Sigmoid colon (tissue), 7 donors: ENCODE results near the gene PAK2. TPM values are rescaled to one million over a fixed set of nuclear protein-coding genes. Genes with fewer than 3 reads are reported as not detected.
"Not testable (repeated sequence)": the region's sequence is repeated elsewhere in the genome, so short reads cannot be mapped to it uniquely, and the experiment has no call there.

Experiments used
- DNase-seq: peaks from one replicate; pipeline ENCODE4 v3.0.0-alpha.2; 2019
- H3K27ac ChIP-seq, 4 donors: fragments of 200-600 bp; sonication (generic); one replicate each; pipeline ENCODE4 v1.5.1; 2016 to 2019; ENCODE audit warnings: mild to moderate bottlenecking in 1 of 4
- H3K27me3 ChIP-seq, 3 donors: fragments of 200-600 bp; sonication (generic); one replicate each; pipeline ENCODE4 v1.5.1; 2019; ENCODE audit warnings: mild to moderate bottlenecking in 1 of 3
- H3K36me3 ChIP-seq, 4 donors: fragments of 200-600 bp; sonication (generic); one replicate each; pipeline ENCODE4 v1.5.1; 2016 to 2019
- H3K4me1 ChIP-seq, 4 donors: fragments of 200-600 bp; sonication (generic); one replicate each; pipeline ENCODE4 v1.5.1; 2017 to 2019
- H3K4me3 ChIP-seq, 4 donors: fragments of 200-600 bp; sonication (generic); one replicate each; pipeline ENCODE4 v1.5.1; 2017 to 2019; ENCODE audit warnings: mild to moderate bottlenecking in 2 of 4, moderate library complexity in 1 of 4
- H3K9me3 ChIP-seq, 4 donors: fragments of 200-600 bp in 3 of 4; sonication (generic) in 3 of 4; one replicate each; pipeline versions ENCODE4 v1.5.1 to v1.6.1; 2013 to 2019
- EP300 ChIP-seq, 4 donors: sonication (generic); formaldehyde crosslinking; IDR thresholded peaks; one replicate each; pipeline ENCODE4 v1.6.1; 2017; ENCODE audit warnings: antibody characterized with exemption in 4 of 4
- POLR2A ChIP-seq, 2 donors: fragments of 450-650 bp; IDR thresholded peaks; one replicate each; pipeline ENCODE4 v1.6.1; 2016; ENCODE audit warnings: antibody characterized with exemption in 2 of 2, mild to moderate bottlenecking in 2 of 2, moderate library complexity in 2 of 2
- POLR2AphosphoS5 ChIP-seq, 4 donors: sonication (generic); formaldehyde crosslinking; IDR thresholded peaks; one replicate each; pipeline ENCODE4 v1.6.1; 2017; ENCODE audit warnings: antibody characterized with exemption in 4 of 4
- WGBS, 2 donors: extraction: QIAGEN DNeasy Blood & Tissue Kit; methylation state at CpG; one replicate each; pipeline ENCODE4 v1.1.7; 2013; 5-methylcytosine and 5-hydroxymethylcytosine counted together
- intact Hi-C: fragments of 100-400 bp; cut with DNase I; formaldehyde crosslinking; loops from one replicate; pipeline ENCODE4 v1.15.1; 2023
- polyA plus RNA-seq, 3 donors: library from polyadenylated mRNA; stranded (reverse); fragments of 200-250 nt; gene quantifications; one replicate each; pipeline ENCODE4 v1.2.3, GENCODE V29; 2013
- total RNA-seq, 4 donors: library from RNA; depleted of rRNA; stranded (reverse); fragments of >200 nt; gene quantifications; one replicate each; pipeline ENCODE4 v1.1.0, GENCODE V29; 2016
- TF ChIP-seq, protein P1 (sequence below), 4 experiments: fragments of 450-650 bp in 3 of 4; fragments of 200-600 bp in 1 of 4; IDR thresholded peaks; one replicate each; pipeline ENCODE4 v1.5.1; 2016 to 2019; ENCODE audit warnings: antibody characterized with exemption in 4 of 4, mild to moderate bottlenecking in 3 of 4, moderate library complexity in 2 of 4
- donor health status: healthy with polysubstance abuse.
- donor health status: Bipolar disorder and iron deficiency.
- donor health status: healthy.

Gene PAK2
- total and polyA plus RNA-seq, 7 donors = 22.8 to 44.6 (median 35.5) TPM

DNA sequence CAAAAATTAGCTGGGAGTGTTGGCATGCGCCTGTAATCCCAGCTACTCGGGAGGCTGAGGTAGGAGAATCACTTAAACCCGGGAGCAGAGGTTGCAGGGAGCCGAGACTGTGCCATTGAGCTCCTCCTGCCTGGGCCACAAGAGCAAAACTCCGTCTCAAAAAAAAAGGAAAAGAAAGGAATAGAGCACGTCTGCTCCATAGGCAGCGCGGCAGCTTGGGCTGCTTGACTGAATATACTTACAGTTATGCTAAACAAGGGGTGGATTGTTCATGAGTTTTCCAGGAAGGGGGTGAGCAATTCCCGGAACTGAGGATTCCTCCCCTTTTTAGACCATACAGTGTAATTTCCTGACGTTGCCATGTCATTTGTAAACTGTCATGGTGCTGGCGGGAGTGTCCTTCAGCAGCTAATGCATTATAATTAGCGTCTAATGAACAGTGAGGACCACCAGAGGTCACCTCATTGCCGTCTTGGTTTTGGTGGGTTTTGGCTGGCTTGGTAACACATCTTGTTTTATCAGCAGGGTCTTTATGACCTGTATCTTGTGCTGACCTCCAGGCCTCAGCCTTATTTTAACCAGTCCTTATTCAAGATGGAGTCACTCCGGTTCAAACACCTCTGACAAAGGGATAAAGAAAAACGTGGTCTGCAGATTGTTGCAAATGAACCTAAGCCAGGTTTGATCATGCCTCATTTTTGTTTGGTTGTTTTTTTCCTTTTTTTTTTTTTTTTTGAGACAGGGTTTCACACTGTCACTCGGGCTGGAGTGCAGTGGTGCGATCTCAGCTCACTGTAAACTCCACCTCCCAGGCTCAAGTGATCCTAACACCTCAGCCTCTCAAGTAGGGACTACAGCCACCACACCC lies 103.1 kb downstream of the PAK2 start:
- Histone ChIP-seq H3K9me3 (no peaks in the 10 kb centered on the region), H3K27ac (no peak overlapping the region), H3K27me3 (no peaks in the 10 kb centered on the region), H3K4me1 (no peaks in the 10 kb centered on the region), H3K4me3 (no peak overlapping the region), H3K36me3 (no peaks in the 10 kb centered on the region)
- TF ChIP-seq, protein P1, sequence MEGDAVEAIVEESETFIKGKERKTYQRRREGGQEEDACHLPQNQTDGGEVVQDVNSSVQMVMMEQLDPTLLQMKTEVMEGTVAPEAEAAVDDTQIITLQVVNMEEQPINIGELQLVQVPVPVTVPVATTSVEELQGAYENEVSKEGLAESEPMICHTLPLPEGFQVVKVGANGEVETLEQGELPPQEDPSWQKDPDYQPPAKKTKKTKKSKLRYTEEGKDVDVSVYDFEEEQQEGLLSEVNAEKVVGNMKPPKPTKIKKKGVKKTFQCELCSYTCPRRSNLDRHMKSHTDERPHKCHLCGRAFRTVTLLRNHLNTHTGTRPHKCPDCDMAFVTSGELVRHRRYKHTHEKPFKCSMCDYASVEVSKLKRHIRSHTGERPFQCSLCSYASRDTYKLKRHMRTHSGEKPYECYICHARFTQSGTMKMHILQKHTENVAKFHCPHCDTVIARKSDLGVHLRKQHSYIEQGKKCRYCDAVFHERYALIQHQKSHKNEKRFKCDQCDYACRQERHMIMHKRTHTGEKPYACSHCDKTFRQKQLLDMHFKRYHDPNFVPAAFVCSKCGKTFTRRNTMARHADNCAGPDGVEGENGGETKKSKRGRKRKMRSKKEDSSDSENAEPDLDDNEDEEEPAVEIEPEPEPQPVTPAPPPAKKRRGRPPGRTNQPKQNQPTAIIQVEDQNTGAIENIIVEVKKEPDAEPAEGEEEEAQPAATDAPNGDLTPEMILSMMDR (IDR thresholded peaks at IDR 0.05) = no peak
- TF ChIP-seq POLR2AphosphoS5 (IDR thresholded peaks at IDR 0.05) = no peak
- TF ChIP-seq POLR2A (IDR thresholded peaks at IDR 0.05) = no peak
- no peak for TF ChIP-seq EP300 (IDR thresholded peaks at IDR 0.05)
- 77 to 81% methylated on average over 17 of the region's 17 CpGs for WGBS, 2 donors
- intact Hi-C loops = no loop called here
- no peak for DNase-seq

DNA sequence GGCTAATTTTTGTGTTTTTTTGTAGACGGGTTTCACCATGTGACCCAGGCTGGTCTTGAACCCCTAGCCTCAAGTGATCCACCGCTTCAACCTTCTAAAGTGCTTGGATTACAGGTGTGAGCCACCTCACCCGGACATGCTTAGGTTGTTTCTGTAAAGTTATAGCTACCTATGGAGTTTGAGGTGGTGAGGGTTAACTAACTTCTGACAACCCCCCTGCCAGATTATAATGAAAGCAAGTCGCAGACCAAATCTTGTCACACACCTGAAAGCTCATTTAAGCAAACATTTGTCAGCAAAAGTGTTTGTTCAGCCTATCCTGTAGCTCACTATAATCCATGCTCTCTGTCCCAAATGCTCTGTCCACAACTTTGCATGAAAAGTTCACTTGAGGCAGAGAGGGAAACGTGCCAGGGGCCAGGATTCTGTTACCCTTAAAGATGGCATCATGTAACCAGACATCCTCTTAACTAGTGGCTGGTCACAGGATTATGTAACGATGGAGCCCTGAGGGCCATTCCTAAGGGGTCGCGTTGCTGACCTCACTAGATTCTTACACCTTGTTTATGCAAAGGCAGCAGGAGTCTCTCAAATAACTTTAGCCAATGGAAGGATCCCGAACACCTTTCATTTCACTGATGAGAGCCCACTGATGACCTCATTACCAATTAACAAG lies 103.9 kb downstream of the PAK2 start:
- no peaks in the 10 kb centered on the region for H3K36me3 ChIP-seq
- 82 to 88% methylated on average over 9 of the region's 9 CpGs for WGBS, 2 donors
- intact Hi-C loops = no loop called here
- no peak for DNase-seq
- no peaks in the 10 kb centered on the region for H3K4me1 ChIP-seq
- no peak overlapping the region for H3K27ac ChIP-seq
- H3K27me3 ChIP-seq = no peaks in the 10 kb centered on the region
- no peaks in the 10 kb centered on the region for H3K9me3 ChIP-seq
- no peak overlapping the region for H3K4me3 ChIP-seq
- TF ChIP-seq EP300 (IDR thresholded peaks at IDR 0.05) (no peak), POLR2AphosphoS5 (IDR thresholded peaks at IDR 0.05) (no peak), POLR2A (IDR thresholded peaks at IDR 0.05) (no peak)
- TF ChIP-seq, protein P1 (IDR thresholded peaks at IDR 0.05) = no peak

DNA sequence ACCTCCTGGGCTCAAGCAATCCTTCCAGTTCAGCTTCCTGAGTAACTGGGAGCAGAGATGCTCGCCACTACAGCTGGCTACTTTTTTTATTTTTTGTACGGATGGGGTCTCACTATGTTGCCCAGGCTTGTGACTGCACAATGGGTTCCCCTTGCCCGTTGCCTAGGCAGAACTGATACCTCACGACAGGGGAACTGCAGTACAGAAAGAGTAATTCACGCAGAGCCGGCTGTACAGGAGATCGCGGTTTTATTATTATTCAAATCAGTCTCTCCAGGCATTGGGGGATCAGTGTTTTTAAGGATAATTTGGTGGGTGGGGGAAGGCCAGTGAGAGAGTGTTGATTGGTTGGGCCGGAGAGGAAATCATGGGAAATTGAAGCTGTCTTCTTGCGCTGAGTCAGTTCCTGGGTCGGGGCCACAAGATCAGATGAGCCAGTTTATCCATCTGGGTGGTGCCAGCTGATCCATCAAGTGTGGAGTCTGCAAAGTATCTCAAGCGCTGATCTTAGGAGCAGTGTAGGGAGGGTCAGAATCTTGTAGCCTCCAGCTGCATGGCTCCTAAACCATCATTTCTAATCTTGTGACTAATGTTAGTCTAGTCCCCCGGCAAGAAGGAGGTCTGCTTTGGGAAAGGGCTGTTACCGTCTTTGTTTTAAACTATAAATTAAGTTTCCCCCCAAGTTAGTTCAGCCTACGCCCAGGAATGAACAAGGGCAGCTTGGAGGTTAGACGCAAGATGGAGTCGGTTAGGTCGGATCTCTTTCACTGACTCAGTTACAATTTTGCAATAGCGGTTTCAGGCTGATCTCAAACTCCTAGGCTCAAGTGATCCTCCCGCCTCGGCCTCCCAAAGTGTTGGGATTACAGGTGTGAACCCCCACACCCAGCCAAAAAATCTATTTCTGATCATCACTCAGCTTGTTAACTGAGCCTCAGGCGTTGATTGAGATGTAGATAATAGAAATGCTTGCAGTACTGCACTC lies 104.9 kb downstream of the PAK2 start:
- H3K27ac ChIP-seq, H3K4me3 ChIP-seq, intact Hi-C loops, H3K36me3 ChIP-seq, H3K27me3 ChIP-seq, DNase-seq, H3K4me1 ChIP-seq, H3K9me3 ChIP-seq: not testable (repeated sequence)
- 91% methylated on average over 20 of the region's 22 CpGs for WGBS, 2 donors

DNA sequence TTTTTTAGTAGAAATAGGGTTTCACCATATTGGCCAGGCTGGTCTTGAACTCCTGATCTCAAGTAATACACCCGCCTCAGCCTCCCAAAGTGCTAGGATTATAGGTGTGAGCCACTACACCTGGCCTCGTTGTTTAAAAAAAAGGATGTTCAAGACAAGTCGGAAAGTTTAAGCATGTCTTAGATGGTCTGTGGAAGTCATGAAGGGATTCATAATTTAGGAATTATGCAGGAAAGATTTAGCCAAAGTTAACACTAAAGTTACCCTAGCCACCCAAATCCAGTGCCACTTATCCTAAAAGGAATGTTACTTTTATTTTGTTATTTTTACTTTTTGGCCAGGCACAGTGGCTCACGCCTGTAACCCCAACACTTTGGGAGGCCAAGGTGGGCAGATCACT lies 108.7 kb downstream of the PAK2 start:
- H3K27ac ChIP-seq, intact Hi-C loops, H3K4me1 ChIP-seq, H3K9me3 ChIP-seq, H3K36me3 ChIP-seq, H3K27me3 ChIP-seq, DNase-seq, H3K4me3 ChIP-seq: not testable (repeated sequence)
- WGBS, 2 donors = 88 to 90% methylated on average over 4 of the region's 4 CpGs

DNA sequence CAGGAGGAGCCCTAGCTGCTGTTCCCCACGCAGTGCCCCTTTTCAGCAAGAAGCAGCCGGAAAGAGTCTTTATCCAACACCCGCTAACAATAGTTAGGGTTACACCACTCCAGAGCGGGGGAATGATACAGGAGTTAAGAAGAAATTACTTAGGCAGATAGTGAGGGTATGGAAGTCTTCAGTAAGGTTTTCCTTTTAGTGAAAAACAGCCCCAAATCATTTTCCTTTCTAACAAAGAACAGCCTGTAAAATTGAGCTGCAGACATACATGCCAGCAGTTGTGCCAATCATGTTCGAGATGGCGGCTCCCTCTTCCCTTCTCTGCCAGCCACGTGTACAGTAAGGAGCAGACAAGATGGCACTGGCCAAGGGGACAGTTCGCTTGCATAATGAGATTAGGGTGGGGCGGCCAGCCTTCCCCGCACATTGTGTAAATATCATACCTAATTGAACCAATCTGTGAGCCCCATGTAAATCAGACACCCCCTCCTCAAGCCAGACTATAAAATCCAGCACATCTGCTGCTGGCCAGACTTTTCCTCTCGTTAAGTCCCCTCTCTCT lies 109.6 kb downstream of the PAK2 start:
- Histone ChIP-seq H3K4me1 (no peaks in the 10 kb centered on the region), H3K36me3 (no peaks in the 10 kb centered on the region), H3K27me3 (no peaks in the 10 kb centered on the region), H3K27ac (no peak overlapping the region), H3K4me3 (no peak overlapping the region), H3K9me3 (no peaks in the 10 kb centered on the region)
- WGBS, 2 donors = 79 to 85% methylated on average over 11 of the region's 11 CpGs
- no peak for DNase-seq
- intact Hi-C loops = no loop called here
- TF ChIP-seq POLR2AphosphoS5 (IDR thresholded peaks at IDR 0.05) = no peak
- no peak for TF ChIP-seq EP300 (IDR thresholded peaks at IDR 0.05)

DNA sequence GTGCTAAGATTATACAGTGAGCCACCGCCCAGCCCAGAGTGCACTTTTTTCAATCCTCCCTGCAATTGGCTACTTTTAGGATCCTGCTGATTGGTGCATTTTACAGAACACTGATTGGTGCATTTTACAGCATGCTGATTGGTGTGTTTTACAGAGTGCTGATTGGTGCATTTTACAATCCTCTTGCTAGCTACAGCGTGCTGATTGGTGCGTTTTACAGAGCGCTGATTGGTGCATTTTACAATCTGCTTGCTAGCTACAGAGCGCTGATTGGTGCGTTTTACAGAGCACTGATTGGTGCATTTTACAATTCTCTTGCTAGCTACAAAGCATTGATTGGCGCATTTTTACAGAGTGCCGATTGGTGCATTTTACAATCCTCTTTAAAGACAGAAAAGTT lies 123.3 kb downstream of the PAK2 start:
- intact Hi-C loops, H3K4me3 ChIP-seq, H3K4me1 ChIP-seq, H3K27ac ChIP-seq, H3K36me3 ChIP-seq, H3K27me3 ChIP-seq, H3K9me3 ChIP-seq, DNase-seq: not testable (repeated sequence)
- WGBS, 2 donors = 96 to 97% methylated on average over 8 of the region's 8 CpGs
